Nephron (organoid): ENCODE data around the gene TRMU.

ENCODE experiments used
- H3K27ac Mint-ChIP-seq, 3 experiments: 2 replicates each; pipeline ENCODE4 v1.8.0; 2020; ENCODE audit warnings: mixed read lengths in 3 of 3, mild to moderate bottlenecking in 2 of 3, moderate library complexity in 1 of 3
- H3K27me3 Mint-ChIP-seq: 2 replicates; pipeline ENCODE4 v1.8.0; 2021; ENCODE audit warnings: low read depth, mild to moderate bottlenecking, moderate library complexity, mixed read lengths
- H3K36me3 Mint-ChIP-seq: 2 replicates; pipeline ENCODE4 v1.8.0; 2020; ENCODE audit warnings: low read depth, mixed read lengths
- H3K4me1 Mint-ChIP-seq: 2 replicates; pipeline ENCODE4 v1.8.0; 2020; ENCODE audit warnings: mixed read lengths
- H3K4me3 Mint-ChIP-seq, 3 experiments: 2 replicates each; pipeline ENCODE4 v1.8.0; 2020; ENCODE audit warnings: mild to moderate bottlenecking in 3 of 3, mixed read lengths in 3 of 3, moderate library complexity in 2 of 3
- H3K9me3 Mint-ChIP-seq: 2 replicates; pipeline ENCODE4 v1.8.0; 2020; ENCODE audit warnings: mixed read lengths
- CTCF ChIP-seq, 3 experiments: fragments of 200-600 bp; sonication (generic); IDR thresholded peaks; one replicate each; pipeline ENCODE4 v1.5.0; 2021; ENCODE audit warnings: antibody characterized with exemption in 3 of 3; ENCODE audit not compliant: unreplicated experiment in 3 of 3

TRMU gene

GRCh38 chr22:46327691-46328465 lies 7.6 kb upstream of the TRMU start:
- no peak overlapping the region for H3K27ac Mint-ChIP-seq
- no peak for TF ChIP-seq CTCF (IDR thresholded peaks at IDR 0.05; ENCODE audit: unreplicated experiment in 3 of 3)
- peaks cover 21% of the 10 kb centered on the region for H3K36me3 Mint-ChIP-seq
- no peak overlapping the region for H3K4me3 Mint-ChIP-seq
- no peaks in the 10 kb centered on the region for H3K27me3 Mint-ChIP-seq
- no peaks in the 10 kb centered on the region for H3K4me1 Mint-ChIP-seq
- no peaks in the 10 kb centered on the region for H3K9me3 Mint-ChIP-seq

GRCh38 chr22:46328797-46329196 lies 6.7 kb upstream of the TRMU start:
- no peak overlapping the region for H3K27ac Mint-ChIP-seq
- TF ChIP-seq CTCF (IDR thresholded peaks at IDR 0.05; ENCODE audit: unreplicated experiment in 3 of 3): no peak
- H3K36me3 Mint-ChIP-seq: peaks cover 16% of the 10 kb centered on the region
- no peak overlapping the region for H3K4me3 Mint-ChIP-seq
- H3K9me3 Mint-ChIP-seq: no peaks in the 10 kb centered on the region
- no peaks in the 10 kb centered on the region for H3K27me3 Mint-ChIP-seq
- no peaks in the 10 kb centered on the region for H3K4me1 Mint-ChIP-seq

DNA sequence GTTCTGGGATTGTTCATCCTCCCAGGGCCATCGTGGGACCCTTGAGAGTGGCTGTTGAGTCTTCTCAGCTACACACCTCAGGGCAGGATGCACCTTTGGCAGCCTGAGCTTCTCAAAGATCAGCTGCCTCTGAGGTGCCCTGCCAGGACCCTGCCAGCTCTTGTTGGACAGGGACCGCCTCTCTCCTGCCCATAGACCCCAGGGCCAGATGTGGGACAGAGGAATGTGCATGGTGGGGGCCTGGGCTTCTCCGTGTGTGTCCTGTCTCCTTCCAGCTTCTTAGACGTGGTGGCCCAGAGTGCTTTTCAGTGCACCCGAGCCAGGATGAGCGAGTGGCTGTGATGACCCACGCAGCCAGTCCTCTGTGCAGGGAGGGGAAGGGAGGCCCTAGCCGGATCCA lies 5.9 kb upstream of the TRMU start:
- no peak for TF ChIP-seq CTCF (IDR thresholded peaks at IDR 0.05; ENCODE audit: unreplicated experiment in 3 of 3)
- no peaks in the 10 kb centered on the region for H3K4me1 Mint-ChIP-seq
- H3K36me3 Mint-ChIP-seq: peaks cover 16% of the 10 kb centered on the region
- no peaks in the 10 kb centered on the region for H3K27me3 Mint-ChIP-seq
- H3K4me3 Mint-ChIP-seq: no peak overlapping the region
- no peaks in the 10 kb centered on the region for H3K9me3 Mint-ChIP-seq
- no peak overlapping the region for H3K27ac Mint-ChIP-seq

DNA sequence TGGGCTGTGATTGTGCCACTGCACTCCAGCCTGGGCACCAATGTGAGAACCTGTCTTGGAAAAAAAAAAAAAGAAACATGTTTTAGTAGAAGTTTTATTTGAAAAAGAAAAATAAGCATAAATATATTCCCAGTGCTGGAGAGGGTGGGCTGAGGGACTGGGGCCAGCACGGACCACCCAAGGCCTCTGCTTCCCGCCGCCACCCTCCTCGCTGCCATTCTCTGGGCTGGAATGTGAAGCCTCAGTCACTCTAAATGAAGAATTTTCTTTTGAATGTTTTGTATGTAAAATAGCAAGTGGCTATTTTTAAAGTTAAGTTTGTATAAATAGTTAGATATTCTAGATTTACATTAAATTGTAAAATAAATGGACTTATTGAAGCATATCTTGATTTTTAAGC lies 5.1 kb upstream of the TRMU start:
- no peak overlapping the region for H3K4me3 Mint-ChIP-seq
- no peaks in the 10 kb centered on the region for H3K9me3 Mint-ChIP-seq
- H3K27ac Mint-ChIP-seq: no peak overlapping the region
- no peak for TF ChIP-seq CTCF (IDR thresholded peaks at IDR 0.05; ENCODE audit: unreplicated experiment in 3 of 3)
- H3K27me3 Mint-ChIP-seq: no peaks in the 10 kb centered on the region
- H3K36me3 Mint-ChIP-seq: peaks cover 16% of the 10 kb centered on the region
- H3K4me1 Mint-ChIP-seq: peaks cover 4% of the 10 kb centered on the region

- H3K27me3 Mint-ChIP-seq: no peaks in the 10 kb centered on the region
- H3K4me3 Mint-ChIP-seq: no peak overlapping the region
- no peaks in the 10 kb centered on the region for H3K9me3 Mint-ChIP-seq
- H3K4me1 Mint-ChIP-seq: peaks cover 7% of the 10 kb centered on the region
- no peak overlapping the region for H3K27ac Mint-ChIP-seq
- TF ChIP-seq CTCF (IDR thresholded peaks at IDR 0.05; ENCODE audit: unreplicated experiment in 3 of 3): no peak
- H3K36me3 Mint-ChIP-seq: peaks cover 12% of the 10 kb centered on the region
Observed at GRCh38 chr22:46331496-46331895, 4.0 kb upstream of the TRMU start.
